Stomach smooth muscle (tissue), 2 donors: Measurements from ENCODE around the gene MGRN1.

Experiments used
- H3K27ac ChIP-seq: one replicate; pipeline ENCODE4 v1.7.0; 2013; ENCODE audit warnings: mild to moderate bottlenecking, low read length, inconsistent platforms
- H3K27me3 ChIP-seq, 2 donors: one replicate each; pipeline ENCODE4 v1.7.0; 2013; ENCODE audit warnings: low read length in 2 of 2; ENCODE audit not compliant: insufficient read depth in 2 of 2, control insufficient read depth in 1 of 2
- H3K36me3 ChIP-seq, 2 donors: one replicate each; pipeline ENCODE4 v1.7.0; 2013; ENCODE audit warnings: low read length in 2 of 2; ENCODE audit not compliant: control insufficient read depth in 2 of 2, insufficient read depth in 2 of 2
- H3K4me1 ChIP-seq: one replicate; pipeline ENCODE4 v1.7.0; 2013; ENCODE audit warnings: low read length; ENCODE audit not compliant: control insufficient read depth, insufficient read depth
- H3K4me3 ChIP-seq, 2 donors: one replicate each; pipeline ENCODE4 v1.7.0; 2013; ENCODE audit warnings: low read length in 2 of 2
- H3K9ac ChIP-seq, 2 donors: one replicate each; pipeline ENCODE4 v1.7.0; 2013; ENCODE audit warnings: low read length in 2 of 2, mild to moderate bottlenecking in 1 of 2
- H3K9me3 ChIP-seq, 2 donors: one replicate each; pipeline ENCODE4 v1.7.0; 2013; ENCODE audit warnings: low read length in 2 of 2; ENCODE audit not compliant: control insufficient read depth in 2 of 2
- donor health status: healthy.
- donor health status: Pancreatic carcinoma.

The MGRN1 gene

GRCh38 chr16:4696905-4697847, 72.5 kb downstream of the MGRN1 start:
- no peaks in the 10 kb centered on the region for H3K27me3 ChIP-seq
- H3K9me3 ChIP-seq = no peaks in the 10 kb centered on the region
- no peak overlapping the region for H3K9ac ChIP-seq
- H3K4me1 ChIP-seq = peaks cover 28% of the 10 kb centered on the region
- H3K36me3 ChIP-seq = peaks cover 27 to 39% of the 10 kb centered on the region in 2 donors
- H3K27ac ChIP-seq = no peak overlapping the region
- no peak overlapping the region for H3K4me3 ChIP-seq

DNA sequence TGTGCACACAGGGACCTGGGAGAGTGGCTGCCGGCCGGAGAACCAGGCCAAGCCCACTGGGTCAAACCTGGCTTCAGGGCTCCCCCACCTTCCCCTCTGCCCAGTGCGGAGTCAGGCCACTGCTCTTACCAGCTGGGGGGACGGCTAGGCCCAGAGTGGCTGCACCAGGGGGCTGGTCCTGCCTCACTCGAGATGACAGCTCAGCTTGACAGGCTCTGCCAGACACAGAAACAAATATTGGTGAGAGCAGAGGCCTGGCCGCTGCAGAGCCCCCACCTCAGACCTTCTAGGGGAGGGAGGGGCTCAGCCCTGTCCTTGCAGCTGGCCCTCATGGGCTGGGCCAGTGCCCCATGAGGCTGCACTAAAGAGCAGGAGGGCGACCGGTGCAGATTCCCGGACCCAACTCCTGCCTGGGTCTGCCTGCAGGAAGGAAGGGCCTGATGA, 73.2 kb downstream of the MGRN1 start:
- Histone ChIP-seq H3K4me1 (peaks cover 23% of the 10 kb centered on the region), H3K9ac (no peak overlapping the region)

GRCh38 chr16:4698321-4699045, 73.9 kb downstream of the MGRN1 start:
- Histone ChIP-seq H3K27ac (no peak overlapping the region), H3K4me1 (peaks cover 19% of the 10 kb centered on the region), H3K36me3 (peaks cover 31 to 41% of the 10 kb centered on the region in 2 donors), H3K4me3 (no peak overlapping the region), H3K9ac (no peak overlapping the region), H3K27me3 (no peaks in the 10 kb centered on the region), H3K9me3 (no peaks in the 10 kb centered on the region)

More for the DNA sequence above, 73.2 kb downstream of the MGRN1 start:
- no peak overlapping the region for H3K4me3 ChIP-seq
- H3K27ac ChIP-seq = no peak overlapping the region
- H3K9me3 ChIP-seq = no peaks in the 10 kb centered on the region
- H3K27me3 ChIP-seq = no peaks in the 10 kb centered on the region
- peaks cover 29 to 41% of the 10 kb centered on the region in 2 donors for H3K36me3 ChIP-seq

GRCh38 chr16:4699046-4699556, 74.5 kb downstream of the MGRN1 start:
- peaks cover 34 to 46% of the 10 kb centered on the region in 2 donors for H3K36me3 ChIP-seq
- no peaks in the 10 kb centered on the region for H3K27me3 ChIP-seq
- H3K9me3 ChIP-seq = no peaks in the 10 kb centered on the region
- no peak overlapping the region for H3K9ac ChIP-seq
- no peak overlapping the region for H3K4me3 ChIP-seq
- H3K4me1 ChIP-seq = peaks cover 17% of the 10 kb centered on the region
- H3K27ac ChIP-seq = no peak overlapping the region

GRCh38 chr16:4700380-4700996, 75.9 kb downstream of the MGRN1 start:
- H3K4me1 ChIP-seq = peaks cover 6% of the 10 kb centered on the region
- H3K4me3 ChIP-seq = no peak overlapping the region
- no peaks in the 10 kb centered on the region for H3K9me3 ChIP-seq
- H3K9ac ChIP-seq = no peak overlapping the region
- peaks cover 38 to 53% of the 10 kb centered on the region in 2 donors for H3K36me3 ChIP-seq
- no peak overlapping the region for H3K27ac ChIP-seq
- no peaks in the 10 kb centered on the region for H3K27me3 ChIP-seq

GRCh38 chr16:4700997-4701743, 76.5 kb downstream of the MGRN1 start:
- Histone ChIP-seq H3K4me1 (peaks cover 2% of the 10 kb centered on the region), H3K9me3 (no peaks in the 10 kb centered on the region), H3K4me3 (no peak overlapping the region), H3K9ac (no peak overlapping the region), H3K27me3 (no peaks in the 10 kb centered on the region), H3K36me3 (peaks cover 35 to 46% of the 10 kb centered on the region in 2 donors), H3K27ac (no peak overlapping the region)

- Histone ChIP-seq H3K4me1 (peaks cover 2% of the 10 kb centered on the region), H3K9ac (no peak overlapping the region), H3K4me3 (no peak overlapping the region), H3K36me3 (peaks cover 38 to 46% of the 10 kb centered on the region in 2 donors), H3K27me3 (no peaks in the 10 kb centered on the region), H3K9me3 (no peaks in the 10 kb centered on the region), H3K27ac (no peak overlapping the region)
These were observed 77.3 kb downstream of the MGRN1 start for GRCh38 chr16:4701791-4702465.

- H3K9me3 ChIP-seq = no peaks in the 10 kb centered on the region
- no peak overlapping the region for H3K4me3 ChIP-seq
- peaks cover 39 to 47% of the 10 kb centered on the region in 2 donors for H3K36me3 ChIP-seq
- H3K4me1 ChIP-seq = peaks cover 2% of the 10 kb centered on the region
- H3K9ac ChIP-seq = no peak overlapping the region
- no peaks in the 10 kb centered on the region for H3K27me3 ChIP-seq
- no peak overlapping the region for H3K27ac ChIP-seq
These were observed 77.8 kb downstream of the MGRN1 start for GRCh38 chr16:4702466-4702808.

- Histone ChIP-seq H3K4me3 (no peak overlapping the region), H3K27me3 (no peaks in the 10 kb centered on the region), H3K9ac (no peak overlapping the region), H3K9me3 (no peaks in the 10 kb centered on the region), H3K36me3 (peaks cover 36 to 44% of the 10 kb centered on the region in 2 donors), H3K4me1 (peaks cover 2% of the 10 kb centered on the region), H3K27ac (no peak overlapping the region)
These were observed 79.3 kb downstream of the MGRN1 start for GRCh38 chr16:4703906-4704305.
